Progenitor cell of endocrine pancreas (in vitro differentiated cells): Measurements from ENCODE around the gene TYMP. TPM values are rescaled to one million over a fixed set of nuclear protein-coding genes. Genes with fewer than 3 reads are reported as not detected.

Experiments
- DNase-seq: peaks from one replicate; pipeline ENCODE4 v3.0.0; 2021; ENCODE audit warnings: low spot score; ENCODE audit not compliant: unreplicated experiment
- H3K27ac Mint-ChIP-seq: 2 replicates; pipeline ENCODE4 v1.8.0; 2021; ENCODE audit warnings: mild to moderate bottlenecking, moderate library complexity, mixed read lengths
- H3K27me3 Mint-ChIP-seq: 2 replicates; pipeline ENCODE4 v1.8.0; 2021; ENCODE audit warnings: mixed read lengths
- H3K36me3 Mint-ChIP-seq: 2 replicates; pipeline ENCODE4 v1.8.0; 2022; ENCODE audit warnings: mixed read lengths; ENCODE audit not compliant: insufficient read depth
- H3K4me1 Mint-ChIP-seq: 2 replicates; pipeline ENCODE4 v1.8.0; 2021; ENCODE audit warnings: low read depth, mixed read lengths
- H3K4me3 Mint-ChIP-seq: 2 replicates; pipeline ENCODE4 v1.8.0; 2021; ENCODE audit warnings: low read depth, mild to moderate bottlenecking, moderate library complexity, mixed read lengths
- H3K9me3 Mint-ChIP-seq: 2 replicates; pipeline ENCODE4 v1.8.0; 2021; ENCODE audit warnings: low read depth, mixed read lengths
- total RNA-seq: library from RNA; stranded (reverse); gene quantifications from 2 replicates; pipeline ENCODE4 v1.2.1, GENCODE V29; 2021
- TF ChIP-seq, protein P1 (sequence below): fragments of 200-600 bp; sonication (generic); IDR thresholded peaks from one replicate; pipeline ENCODE4 v1.5.0; 2021; ENCODE audit warnings: antibody characterized with exemption, mild to moderate bottlenecking; ENCODE audit not compliant: unreplicated experiment

TYMP gene
- total RNA-seq, 1 donor from 2014 or later, result 1.6 TPM

DNA sequence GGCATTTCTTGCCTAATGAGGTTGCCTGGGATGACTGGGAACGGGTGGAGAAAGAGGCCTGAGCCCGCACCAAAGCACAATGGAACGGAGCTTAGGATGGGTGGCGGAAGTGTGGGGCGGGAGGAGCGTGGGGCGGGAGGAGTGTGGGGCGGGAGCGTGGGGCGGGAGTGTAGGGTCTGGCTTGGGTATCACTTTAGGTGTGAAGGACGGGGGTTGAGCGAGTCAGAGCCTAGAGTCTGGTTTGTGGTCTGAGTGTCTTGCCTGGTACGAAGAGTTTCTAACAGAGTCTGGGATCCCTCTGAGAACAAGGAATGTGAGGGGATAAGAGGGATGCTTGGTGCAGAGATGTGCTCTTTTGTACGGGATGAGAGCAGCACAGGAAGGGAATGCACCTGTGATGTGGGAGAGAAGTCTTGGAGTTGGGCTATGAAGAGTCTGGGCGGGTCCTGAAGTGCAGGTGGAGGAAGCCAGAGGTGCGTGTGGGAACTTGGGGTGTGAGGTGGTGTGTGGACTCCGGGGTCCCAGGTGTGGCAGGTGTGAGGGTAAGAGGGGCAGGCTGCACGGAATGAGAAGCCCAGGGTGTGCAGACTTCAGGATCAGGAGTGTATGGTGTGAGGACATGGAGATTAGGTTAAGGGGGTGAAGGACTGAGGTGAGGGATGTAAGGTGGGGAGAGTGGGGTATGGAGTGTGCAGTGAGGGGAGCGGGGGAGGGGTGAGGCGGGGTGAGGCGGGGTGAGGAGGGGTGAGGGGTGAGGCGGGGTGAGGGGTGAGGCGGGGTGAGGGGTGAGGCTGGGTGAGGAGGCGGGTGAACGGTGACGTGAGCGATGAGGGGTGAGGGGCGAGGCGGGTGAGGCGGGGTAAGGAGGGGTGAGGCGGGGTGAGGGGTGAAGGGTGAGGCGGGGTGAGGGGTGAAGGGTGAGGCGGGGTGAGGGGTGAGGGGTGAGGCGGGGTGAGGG is 31.9 kb upstream of the TYMP start:
- Mint-ChIP-seq H3K4me1 (peaks cover 8% of the 10 kb centered on the region), H3K9me3 (no peaks in the 10 kb centered on the region), H3K36me3 (no peaks in the 10 kb centered on the region), H3K4me3 (peak overlapping the region; percentile 46), H3K27me3 (peaks cover 31% of the 10 kb centered on the region), H3K27ac (peak overlapping the region; percentile 47)
- TF ChIP-seq, protein P1, sequence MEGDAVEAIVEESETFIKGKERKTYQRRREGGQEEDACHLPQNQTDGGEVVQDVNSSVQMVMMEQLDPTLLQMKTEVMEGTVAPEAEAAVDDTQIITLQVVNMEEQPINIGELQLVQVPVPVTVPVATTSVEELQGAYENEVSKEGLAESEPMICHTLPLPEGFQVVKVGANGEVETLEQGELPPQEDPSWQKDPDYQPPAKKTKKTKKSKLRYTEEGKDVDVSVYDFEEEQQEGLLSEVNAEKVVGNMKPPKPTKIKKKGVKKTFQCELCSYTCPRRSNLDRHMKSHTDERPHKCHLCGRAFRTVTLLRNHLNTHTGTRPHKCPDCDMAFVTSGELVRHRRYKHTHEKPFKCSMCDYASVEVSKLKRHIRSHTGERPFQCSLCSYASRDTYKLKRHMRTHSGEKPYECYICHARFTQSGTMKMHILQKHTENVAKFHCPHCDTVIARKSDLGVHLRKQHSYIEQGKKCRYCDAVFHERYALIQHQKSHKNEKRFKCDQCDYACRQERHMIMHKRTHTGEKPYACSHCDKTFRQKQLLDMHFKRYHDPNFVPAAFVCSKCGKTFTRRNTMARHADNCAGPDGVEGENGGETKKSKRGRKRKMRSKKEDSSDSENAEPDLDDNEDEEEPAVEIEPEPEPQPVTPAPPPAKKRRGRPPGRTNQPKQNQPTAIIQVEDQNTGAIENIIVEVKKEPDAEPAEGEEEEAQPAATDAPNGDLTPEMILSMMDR, result no peak
- DNase-seq, result no peak

DNA sequence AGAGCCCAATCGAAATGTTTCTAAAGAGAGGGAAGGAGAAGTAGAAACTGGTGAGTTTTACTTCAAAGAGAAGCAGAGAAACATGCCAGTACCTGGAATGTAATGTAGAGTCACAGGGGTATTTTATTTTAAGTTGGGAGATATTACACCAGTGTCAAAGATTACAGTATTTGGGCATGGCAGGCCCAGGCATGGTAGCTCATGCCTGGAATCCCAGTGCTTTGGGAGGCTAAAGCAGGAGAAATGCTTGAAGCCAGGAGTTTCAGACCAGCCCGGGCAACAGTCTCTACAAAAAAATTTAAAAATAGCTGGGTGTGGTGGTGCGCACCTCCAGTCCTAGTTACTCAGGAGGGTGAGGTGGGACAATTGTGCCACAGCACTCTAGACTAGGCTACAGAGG is 30.2 kb upstream of the TYMP start:
- Mint-ChIP-seq H3K27me3 (peaks cover 44% of the 10 kb centered on the region), H3K9me3 (no peaks in the 10 kb centered on the region), H3K36me3 (no peaks in the 10 kb centered on the region), H3K27ac (no peak overlapping the region), H3K4me3 (no peak overlapping the region), H3K4me1 (peaks cover 8% of the 10 kb centered on the region)
- DNase-seq, result no peak
- TF ChIP-seq, protein P1, result no peak

DNA sequence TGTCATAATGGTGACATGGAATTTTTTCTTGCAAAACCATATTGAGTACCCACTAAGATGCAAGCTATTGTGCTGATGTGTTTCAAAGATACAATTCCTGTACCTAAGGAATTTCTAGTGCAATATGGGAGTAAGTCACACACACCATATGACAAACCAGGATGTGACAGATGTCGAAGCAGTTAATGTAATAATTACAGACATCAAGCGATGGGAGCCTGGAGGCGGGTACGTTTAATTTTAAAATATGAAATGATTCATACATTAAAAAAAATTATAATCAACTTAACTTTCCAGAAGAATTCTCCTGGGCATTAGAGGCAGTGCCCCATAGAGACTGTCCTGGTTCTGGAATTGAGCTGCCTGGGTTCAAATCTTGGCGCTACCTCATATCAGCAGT is 26.9 kb upstream of the TYMP start:
- DNase-seq, result no peak
- TF ChIP-seq, protein P1, result no peak
- no peak overlapping the region for H3K27ac Mint-ChIP-seq
- H3K36me3 Mint-ChIP-seq, result no peaks in the 10 kb centered on the region
- H3K27me3 Mint-ChIP-seq, result peaks cover 50% of the 10 kb centered on the region
- H3K4me3 Mint-ChIP-seq, result no peak overlapping the region
- H3K9me3 Mint-ChIP-seq, result no peaks in the 10 kb centered on the region
- no peaks in the 10 kb centered on the region for H3K4me1 Mint-ChIP-seq

DNA sequence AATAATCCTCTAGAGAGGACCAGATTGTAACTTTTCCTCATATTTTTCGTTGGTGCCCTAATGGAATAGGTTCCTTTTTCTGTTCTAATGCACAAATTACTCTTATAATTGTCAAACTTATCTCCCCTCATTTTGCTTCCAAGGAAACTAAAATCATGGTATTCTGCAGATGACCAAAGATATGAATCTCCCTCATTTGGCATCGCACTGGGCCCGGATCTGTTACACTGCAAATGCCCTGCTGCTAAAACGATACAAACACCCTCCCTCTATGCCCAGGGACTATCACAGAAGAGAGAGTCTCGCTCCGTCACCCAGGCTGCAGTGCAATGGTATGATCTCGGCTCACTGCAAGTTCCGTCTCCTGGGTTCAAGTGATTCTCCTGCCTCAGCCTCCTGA is 23.5 kb upstream of the TYMP start:
- H3K36me3 Mint-ChIP-seq, result no peaks in the 10 kb centered on the region
- TF ChIP-seq, protein P1, result no peak
- no peak overlapping the region for H3K4me3 Mint-ChIP-seq
- DNase-seq, result no peak
- no peaks in the 10 kb centered on the region for H3K4me1 Mint-ChIP-seq
- peaks cover 23% of the 10 kb centered on the region for H3K27me3 Mint-ChIP-seq
- no peaks in the 10 kb centered on the region for H3K9me3 Mint-ChIP-seq
- H3K27ac Mint-ChIP-seq, result no peak overlapping the region

DNA sequence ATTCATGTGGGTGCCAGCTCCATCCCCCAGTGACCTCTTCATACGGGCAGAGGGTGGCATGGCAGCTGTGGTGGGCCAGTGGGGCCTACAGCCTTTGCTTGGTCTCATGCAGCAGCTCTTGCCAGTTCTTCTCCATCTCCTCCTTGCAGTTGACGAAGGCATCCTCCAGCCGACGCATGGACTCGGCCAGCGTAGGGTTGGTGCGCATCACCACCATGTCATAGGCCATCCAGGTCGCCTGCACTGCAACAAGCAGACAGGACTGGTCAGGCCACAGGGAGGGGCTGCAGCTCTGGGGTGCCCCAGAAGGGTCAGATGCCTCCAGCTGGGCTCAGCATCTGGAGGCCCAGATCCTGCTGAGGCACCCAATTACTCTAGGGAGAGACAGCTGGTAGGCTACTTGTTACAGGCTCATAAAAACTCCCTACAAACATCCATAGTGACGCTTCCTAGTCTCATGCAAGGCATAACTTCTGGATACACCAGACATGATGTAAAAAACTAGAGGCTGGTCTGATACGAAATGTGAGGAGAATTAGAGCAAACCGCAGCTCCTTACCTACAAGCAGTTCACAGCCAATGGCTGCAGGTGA is 21.4 kb upstream of the TYMP start:
- TF ChIP-seq, protein P1, result no peak
- H3K27me3 Mint-ChIP-seq, result peaks cover 18% of the 10 kb centered on the region
- no peaks in the 10 kb centered on the region for H3K9me3 Mint-ChIP-seq
- H3K4me3 Mint-ChIP-seq, result no peak overlapping the region
- H3K27ac Mint-ChIP-seq, result no peak overlapping the region
- H3K36me3 Mint-ChIP-seq, result no peaks in the 10 kb centered on the region
- H3K4me1 Mint-ChIP-seq, result no peaks in the 10 kb centered on the region
- DNase-seq, result no peak
